HuH-7.5 (cell line): ENCODE data around the gene EOLA2.
A peak's percentile ranks its signal among the peaks of the same experiment; 100 is the strongest.
"Not testable (repeated sequence)": the region's sequence is repeated elsewhere in the genome, so short reads cannot be mapped to it uniquely, and the experiment has no call there.

Experiments
- DNase-seq: peaks from one replicate; pipeline ENCODE4 v3.0.0; 2011; ENCODE audit warnings: low spot score

Gene EOLA2

GRCh38 chrX:149938427-149938880 lies at the start of gene EOLA2:
Gene EOLA2, minus strand, starts transcription at chrX:149938491. Its CDS starts 4,617 bp downstream, at chrX:149933874.
- peak; percentile 39 for DNase-seq

- DNase-seq, result no peak
Observed at GRCh38 chrX:149987613-149988012, 49.3 kb upstream of the EOLA2 start.

GRCh38 chrX:149984411-149984810 lies 46.1 kb upstream of the EOLA2 start:
- DNase-seq, result no peak

GRCh38 chrX:149982310-149982709 lies 44.0 kb upstream of the EOLA2 start:
- no peak for DNase-seq

- no peak for DNase-seq
Observed at GRCh38 chrX:149979126-149979644, 40.9 kb upstream of the EOLA2 start.

GRCh38 chrX:149962859-149963757 lies 24.8 kb upstream of the EOLA2 start:
- no peak for DNase-seq

GRCh38 chrX:149962010-149962409 lies 23.7 kb upstream of the EOLA2 start:
- DNase-seq, result no peak

GRCh38 chrX:149961572-149961971 lies 23.3 kb upstream of the EOLA2 start:
- DNase-seq, result no peak

GRCh38 chrX:149950681-149951080 lies 12.4 kb upstream of the EOLA2 start:
- no peak for DNase-seq

- no peak for DNase-seq
Observed at GRCh38 chrX:149949743-149950436, 11.6 kb upstream of the EOLA2 start.

GRCh38 chrX:149948016-149948415 lies 9.7 kb upstream of the EOLA2 start:
- DNase-seq, result no peak

- not testable (repeated sequence) for DNase-seq
Observed at GRCh38 chrX:149946932-149947331, 8.6 kb upstream of the EOLA2 start.

GRCh38 chrX:149945820-149946219 lies 7.5 kb upstream of the EOLA2 start:
- not testable (repeated sequence) for DNase-seq

- not testable (repeated sequence) for DNase-seq
Observed at GRCh38 chrX:149945087-149945670, 6.9 kb upstream of the EOLA2 start.

- not testable (repeated sequence) for DNase-seq
Observed at GRCh38 chrX:149940674-149941024, 2.4 kb upstream of the EOLA2 start.

- peak; percentile 42 for DNase-seq
Observed at GRCh38 chrX:149939905-149940673, 1.8 kb upstream of the EOLA2 start.

GRCh38 chrX:149939655-149939904 lies 1.3 kb upstream of the EOLA2 start:
- peak; percentile 21 for DNase-seq

GRCh38 chrX:149938881-149939654 lies 777 bp upstream of the EOLA2 start:
- DNase-seq, result peak; percentile 34

GRCh38 chrX:149937871-149938426 lies 342 bp downstream of the EOLA2 start:
- DNase-seq, result no peak

GRCh38 chrX:149937328-149937727 lies 963 bp downstream of the EOLA2 start:
- not testable (repeated sequence) for DNase-seq

- not testable (repeated sequence) for DNase-seq
Observed at GRCh38 chrX:149933547-149933946, 4.7 kb downstream of the EOLA2 start.
